PC-3 (cell line): ENCODE data around the gene APH1B. TPM values are rescaled to one million over a fixed set of nuclear protein-coding genes. Genes with fewer than 3 reads are reported as not detected.

Experiments used
- ATAC-seq: fragments of 200-7000 bp; cut with Tn5 transposase; 2 replicates; pipeline ENCODE4 v1.9.1; 2020; ENCODE audit warnings: mild to moderate bottlenecking, moderate library complexity
- BruUV-seq: library from RNA; stranded (reverse); fragments of 400-500 nt; replicated peaks from 2 replicates; lab custom pipeline; 2021; lab: Mats Ljungman, UMichigan
- CTCF ChIA-PET: fragments of 300-600 bp; sonication (Branson Sonifier 250); formaldehyde crosslinking; loops from one replicate; lab custom pipeline; 2022; ENCODE audit warnings: antibody characterized with exemption; lab: Charles Lee
- POLR2A ChIA-PET: fragments of 300-600 bp; sonication (Branson Sonifier 250); formaldehyde crosslinking; loops from one replicate; lab custom pipeline; 2022; ENCODE audit warnings: antibody characterized with exemption; ENCODE audit not compliant: unreplicated experiment; lab: Charles Lee
- DNase-seq: peaks from one replicate; pipeline ENCODE4 v3.0.0-alpha.2; 2015
- H2AFZ ChIP-seq: fragments of 300-600 bp; sonication (generic); 2 replicates; pipeline ENCODE4 v1.6.0; 2016; ENCODE audit warnings: antibody characterized with exemption, low read length
- H3F3A ChIP-seq: fragments of 300-600 bp; sonication (generic); one replicate; pipeline ENCODE4 v1.6.0; 2017; ENCODE audit warnings: antibody characterized with exemption, low read length, control low read depth, mild to moderate bottlenecking; ENCODE audit not compliant: unreplicated experiment
- H3K27ac ChIP-seq: fragments of 300-600 bp; sonication (generic); 2 replicates; pipeline ENCODE4 v1.5.1; 2016; ENCODE audit warnings: mild to moderate bottlenecking, low read length
- H3K27me3 ChIP-seq: fragments of 300-600 bp; sonication (generic); 2 replicates; pipeline ENCODE4 v1.6.1; 2016; ENCODE audit warnings: low read length, mixed read lengths
- H3K36me3 ChIP-seq: fragments of 300-600 bp; sonication (generic); 2 replicates; pipeline ENCODE4 v1.6.1; 2016; ENCODE audit warnings: low read depth, mixed run types, low read length, mixed read lengths
- H3K4me1 ChIP-seq: fragments of 300-600 bp; sonication (generic); 2 replicates; pipeline ENCODE4 v1.5.1; 2016; ENCODE audit warnings: low read length; ENCODE audit not compliant: insufficient read depth
- H3K4me2 ChIP-seq: fragments of 300-600 bp; sonication (generic); 2 replicates; pipeline ENCODE4 v1.6.0; 2016; ENCODE audit warnings: low read length
- H3K4me3 ChIP-seq: fragments of 300-600 bp; sonication (generic); 2 replicates; pipeline ENCODE4 v1.5.1; 2016; ENCODE audit warnings: mild to moderate bottlenecking, low read length, mixed read lengths
- H3K79me2 ChIP-seq: fragments of 300-600 bp; sonication (generic); 2 replicates; pipeline ENCODE4 v1.6.1; 2017; ENCODE audit warnings: low read length, mixed read lengths
- H3K9ac ChIP-seq: fragments of 300-600 bp; sonication (generic); 2 replicates; pipeline ENCODE4 v1.6.0; 2016; ENCODE audit warnings: mild to moderate bottlenecking, low read length
- H3K9me2 ChIP-seq: fragments of 300-600 bp; sonication (generic); replicated peaks from 2 replicates; pipeline ENCODE4 v1.6.1; 2016; ENCODE audit warnings: mixed run types, low read length, mixed read lengths
- H3K9me3 ChIP-seq: fragments of 300-600 bp; sonication (generic); 2 replicates; pipeline ENCODE4 v1.6.1; 2016; ENCODE audit warnings: low read length, mixed read lengths
- H4K20me1 ChIP-seq: fragments of 300-600 bp; sonication (generic); 2 replicates; pipeline ENCODE4 v1.6.1; 2016; ENCODE audit warnings: low read length, mixed read lengths
- EZH2 ChIP-seq: fragments of 300-600 bp; sonication (generic); IDR thresholded peaks from one replicate; pipeline ENCODE4 v1.6.1; 2017; ENCODE audit warnings: antibody characterized with exemption, mild to moderate bottlenecking, low read length; ENCODE audit not compliant: unreplicated experiment
- EZH2phosphoT487 ChIP-seq: fragments of 300-600 bp; sonication (generic); IDR thresholded peaks from 2 replicates; pipeline ENCODE4 v1.6.1; 2018; ENCODE audit warnings: mild to moderate bottlenecking, antibody characterized with exemption, low read length, borderline replicate concordance
- intact Hi-C: fragments of 100-400 bp; cut with micrococcal nuclease; formaldehyde crosslinking; loops from 2 replicates; pipeline ENCODE4 v1.9.0; 2023
- total RNA-seq: library from RNA; depleted of rRNA; stranded (reverse); fragments of >200 nt; gene quantifications from 2 replicates; pipeline ENCODE4 v1.2.3, GENCODE V29; 2014
- TF ChIP-seq, protein P1 (sequence below): fragments of 300-600 bp; sonication (generic); conservative IDR thresholded peaks from 2 replicates; pipeline ENCODE4 v1.5.1; 2017; ENCODE audit warnings: antibody characterized with exemption, low read depth, mild to moderate bottlenecking, low read length

APH1B gene
- total RNA-seq, 1 experiment from 2014 or later: 2.8 TPM

DNA sequence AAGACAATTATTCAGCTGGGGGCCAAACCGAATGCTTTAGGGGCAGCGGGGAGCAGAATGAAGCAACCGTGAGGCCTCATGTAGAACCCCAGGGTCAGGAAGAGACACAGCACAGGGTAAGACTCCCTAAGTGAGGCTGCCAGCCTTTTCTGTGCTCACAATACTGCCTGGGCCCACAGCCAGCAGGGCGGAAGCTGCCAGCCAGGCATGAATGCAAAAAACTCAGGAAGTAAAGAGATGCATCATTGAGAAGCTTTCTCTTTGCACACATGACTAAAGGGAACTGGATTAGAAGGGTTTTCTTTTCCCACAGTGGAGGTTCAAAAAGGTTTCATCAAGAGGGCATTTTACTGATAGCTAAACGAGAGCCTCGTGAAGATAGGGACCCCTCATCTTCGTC, 71.0 kb downstream of the APH1B start:
- intact Hi-C loops: no loop called here

DNA sequence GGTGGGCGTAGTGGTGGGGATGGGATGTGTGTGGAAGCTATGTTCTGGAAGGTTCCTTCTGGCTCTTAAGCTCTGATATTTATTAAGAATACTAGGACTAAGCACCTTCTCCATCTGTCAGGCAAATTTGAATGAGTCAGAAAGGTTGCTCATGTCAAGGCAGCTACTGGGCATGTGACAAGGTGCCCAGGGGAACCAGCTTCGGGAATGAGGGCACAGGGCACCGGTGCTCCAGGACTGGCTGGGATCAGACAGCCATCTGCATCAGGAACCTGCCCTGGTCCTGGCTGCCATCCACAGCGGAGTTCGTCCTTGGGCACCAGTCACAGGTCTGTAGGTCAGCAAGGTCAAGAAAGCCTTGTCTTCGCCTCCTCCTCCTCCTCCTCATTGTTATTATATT, 71.8 kb downstream of the APH1B start:
- ATAC-seq (peak; percentile 68), DNase-seq (peak; percentile 57)
- no peak overlapping the region for H2AFZ ChIP-seq
- BruUV-seq: no TSS peak
- intact Hi-C loops: no loop called here
- H3K36me3 ChIP-seq: no peaks in the 10 kb centered on the region
- ChIA-PET POLR2A (interaction anchor here (0.6 kb wide), 1 partner anchor 22 kb away, joined by 3 read pairs; no protein-coding TSS in a partner anchor), CTCF (interaction anchor here (0.6 to 1.2 kb wide), 2 partner anchors 53 to 164 kb away, joined by 3 to 6 read pairs; no protein-coding TSS in a partner anchor)
- H3K27ac ChIP-seq: peak overlapping the region; percentile 100
- no peaks in the 10 kb centered on the region for H3K27me3 ChIP-seq
- no peaks in the 10 kb centered on the region for H3K79me2 ChIP-seq
- no peaks in the 10 kb centered on the region for H3F3A ChIP-seq
- H3K9me2 ChIP-seq: no peaks in the 10 kb centered on the region
- peaks cover 26% of the 10 kb centered on the region for H3K4me1 ChIP-seq
- H3K4me2 ChIP-seq: peak overlapping the region; percentile 74
- no peaks in the 10 kb centered on the region for H3K9me3 ChIP-seq
- no peak for TF ChIP-seq EZH2
- no peak for TF ChIP-seq EZH2phosphoT487
- TF ChIP-seq, protein P1, sequence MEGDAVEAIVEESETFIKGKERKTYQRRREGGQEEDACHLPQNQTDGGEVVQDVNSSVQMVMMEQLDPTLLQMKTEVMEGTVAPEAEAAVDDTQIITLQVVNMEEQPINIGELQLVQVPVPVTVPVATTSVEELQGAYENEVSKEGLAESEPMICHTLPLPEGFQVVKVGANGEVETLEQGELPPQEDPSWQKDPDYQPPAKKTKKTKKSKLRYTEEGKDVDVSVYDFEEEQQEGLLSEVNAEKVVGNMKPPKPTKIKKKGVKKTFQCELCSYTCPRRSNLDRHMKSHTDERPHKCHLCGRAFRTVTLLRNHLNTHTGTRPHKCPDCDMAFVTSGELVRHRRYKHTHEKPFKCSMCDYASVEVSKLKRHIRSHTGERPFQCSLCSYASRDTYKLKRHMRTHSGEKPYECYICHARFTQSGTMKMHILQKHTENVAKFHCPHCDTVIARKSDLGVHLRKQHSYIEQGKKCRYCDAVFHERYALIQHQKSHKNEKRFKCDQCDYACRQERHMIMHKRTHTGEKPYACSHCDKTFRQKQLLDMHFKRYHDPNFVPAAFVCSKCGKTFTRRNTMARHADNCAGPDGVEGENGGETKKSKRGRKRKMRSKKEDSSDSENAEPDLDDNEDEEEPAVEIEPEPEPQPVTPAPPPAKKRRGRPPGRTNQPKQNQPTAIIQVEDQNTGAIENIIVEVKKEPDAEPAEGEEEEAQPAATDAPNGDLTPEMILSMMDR: no peak
- peak overlapping the region; percentile 90 for H3K9ac ChIP-seq
- H4K20me1 ChIP-seq: no peaks in the 10 kb centered on the region
- H3K4me3 ChIP-seq: peak overlapping the region; percentile 33; the same call in 1 of the 2 replicates

More for the DNA sequence above, 71.0 kb downstream of the APH1B start:
- no peaks in the 10 kb centered on the region for H3K79me2 ChIP-seq
- no peaks in the 10 kb centered on the region for H3K27me3 ChIP-seq
- no peaks in the 10 kb centered on the region for H4K20me1 ChIP-seq
- H3K4me1 ChIP-seq: peaks cover 26% of the 10 kb centered on the region
- no TSS peak for BruUV-seq
- DNase-seq (peak; percentile 85), ATAC-seq (peak; percentile 89)
- peak overlapping the region; percentile 100 for H3K27ac ChIP-seq
- H3F3A ChIP-seq: no peaks in the 10 kb centered on the region
- CTCF ChIA-PET: interaction anchor here (0.6 to 1.2 kb wide), 2 partner anchors 54 to 165 kb away, joined by 3 to 6 read pairs; no protein-coding TSS in a partner anchor
- peak overlapping the region; percentile 90 for H3K9ac ChIP-seq
- POLR2A ChIA-PET: interaction anchor here (0.5 kb wide), 1 partner anchor 18 kb away, joined by 5 read pairs; no protein-coding TSS in a partner anchor
- TF ChIP-seq, protein P1: no peak
- TF ChIP-seq EZH2phosphoT487 (no peak), EZH2 (no peak)
- peak overlapping the region; percentile 74 for H3K4me2 ChIP-seq
- H3K36me3 ChIP-seq: no peaks in the 10 kb centered on the region
- H3K9me3 ChIP-seq: no peaks in the 10 kb centered on the region
- 0 out of 2 replicates have a peak overlapping the region, but pooled peaks have one; percentile 1 for H2AFZ ChIP-seq
- H3K9me2 ChIP-seq: no peaks in the 10 kb centered on the region
- H3K4me3 ChIP-seq: peak overlapping the region; percentile 33; the same call in 1 of the 2 replicates

DNA sequence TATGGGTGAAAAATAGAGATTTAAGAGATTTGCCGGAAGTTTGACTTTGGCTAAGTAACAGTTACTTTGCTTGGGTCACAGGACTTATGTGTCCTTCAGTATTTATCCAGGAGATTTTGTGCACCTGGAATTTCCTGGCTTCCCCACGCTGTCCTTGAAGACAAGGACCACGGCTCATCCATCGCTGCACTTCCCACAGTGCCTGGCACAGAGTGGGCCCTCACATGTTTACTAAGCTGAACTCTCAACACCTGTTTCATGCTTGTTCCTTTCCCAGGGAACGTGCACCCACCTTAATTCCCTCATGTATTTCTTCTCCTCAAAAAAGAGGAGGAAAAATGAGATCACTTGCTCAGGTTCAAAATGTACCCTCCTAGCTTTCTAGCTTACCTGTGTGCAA, 72.2 kb downstream of the APH1B start:
- Histone ChIP-seq H3K9me2 (no peaks in the 10 kb centered on the region), H3F3A (no peaks in the 10 kb centered on the region), H3K36me3 (no peaks in the 10 kb centered on the region), H3K27me3 (no peaks in the 10 kb centered on the region), H3K79me2 (no peaks in the 10 kb centered on the region), H3K4me3 (no peak overlapping the region), H3K27ac (peak overlapping the region; percentile 100), H3K4me1 (peaks cover 26% of the 10 kb centered on the region), H3K9ac (peak overlapping the region; percentile 90; the same call in 1 of the 2 replicates), H2AFZ (no peak overlapping the region), H4K20me1 (no peaks in the 10 kb centered on the region), H3K4me2 (no peak overlapping the region), H3K9me3 (no peaks in the 10 kb centered on the region)
- ChIA-PET CTCF (no interaction called here), POLR2A (no interaction called here)
- intact Hi-C loops: no loop called here
- DNase-seq (no peak), ATAC-seq (no peak)
- no TSS peak for BruUV-seq
- TF ChIP-seq, protein P1: no peak
- TF ChIP-seq EZH2phosphoT487 (no peak), EZH2 (no peak)
